NT2/D1 (cell line): Measurements from ENCODE around the gene CYP4A11.

ENCODE experiments used
- SUZ12 ChIP-seq: IDR thresholded peaks from 2 replicates; pipeline ENCODE4 v1.6.1; 2011; ENCODE audit not compliant: insufficient read length, insufficient read depth; ENCODE audit errors: extremely low read depth
- YY1 ChIP-seq: IDR thresholded peaks from 2 replicates; pipeline ENCODE4 v1.6.1; 2011; ENCODE audit not compliant: insufficient read length, insufficient read depth

DNA sequence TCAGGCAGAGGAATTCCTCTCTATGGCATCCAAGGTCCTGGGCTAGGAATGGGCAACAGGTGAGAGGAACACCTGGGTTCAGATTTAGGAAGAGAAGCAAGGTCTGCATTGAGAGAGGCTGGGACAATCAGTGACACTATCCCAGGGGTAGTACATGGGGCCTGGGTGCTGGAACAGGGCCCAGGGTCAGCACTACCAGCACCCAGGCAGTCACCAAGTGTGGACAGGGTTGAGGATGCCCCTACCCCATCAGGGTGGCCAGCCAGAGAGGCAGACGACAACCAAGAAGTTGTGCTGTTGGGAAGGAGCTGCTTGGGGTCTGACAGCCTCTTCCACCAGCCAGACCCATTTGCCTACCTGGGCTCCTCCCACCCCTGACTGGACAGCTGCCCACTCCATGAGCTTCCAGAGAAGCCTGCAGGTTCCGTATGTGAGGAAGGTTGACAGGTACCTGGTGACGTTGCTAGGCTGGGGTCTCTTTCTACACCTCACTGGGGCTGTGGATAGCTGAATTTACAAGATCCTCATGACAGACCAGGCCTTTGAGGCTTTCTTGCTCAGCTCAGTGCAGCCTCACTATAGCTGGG, 13.9 kb downstream of the CYP4A11 start:
- TF ChIP-seq SUZ12 = no peak
- no peak for TF ChIP-seq YY1
